NB4 (cell line): ENCODE results near the gene PIP4K2A.

Source experiments
- DNase-seq: peaks from one replicate; pipeline ENCODE4 v3.0.0; 2010; ENCODE audit warnings: low read depth
- H3K4me3 ChIP-seq: one replicate; pipeline ENCODE4 v1.5.1; 2011; ENCODE audit warnings: mild to moderate bottlenecking, low read depth, low read length, moderate library complexity
- CTCF ChIP-seq: IDR thresholded peaks from one replicate; pipeline ENCODE4 v1.5.1; 2012; ENCODE audit warnings: low read depth, low read length
- MAX ChIP-seq: IDR thresholded peaks from 2 replicates; pipeline ENCODE4 v1.6.1; 2011; ENCODE audit warnings: low read depth, low read length
- MYC ChIP-seq: IDR thresholded peaks from 2 replicates; pipeline ENCODE4 v1.6.1; 2011; ENCODE audit warnings: low read depth, low read length
- POLR2A ChIP-seq: IDR thresholded peaks from 2 replicates; pipeline ENCODE4 v1.6.1; 2011; ENCODE audit warnings: mild to moderate bottlenecking; ENCODE audit not compliant: insufficient read length; ENCODE audit errors: extremely low read depth

Gene PIP4K2A

GRCh38 chr10:22644222-22644621, 70.2 kb downstream of the PIP4K2A start:
- no peak for DNase-seq

GRCh38 chr10:22643775-22644174, 70.6 kb downstream of the PIP4K2A start:
- H3K4me3 ChIP-seq, result no peak overlapping the region
- no peak for TF ChIP-seq MAX
- no peak for TF ChIP-seq MYC
- TF ChIP-seq POLR2A, result no peak
- TF ChIP-seq CTCF, result no peak
- no peak for DNase-seq

More at GRCh38 chr10:22644222-22644621, 70.2 kb downstream of the PIP4K2A start:
- TF ChIP-seq MYC (no peak), CTCF (no peak), POLR2A (no peak), MAX (no peak)
- no peak overlapping the region for H3K4me3 ChIP-seq

- DNase-seq, result no peak
- H3K4me3 ChIP-seq, result no peak overlapping the region
- TF ChIP-seq CTCF, result no peak
- no peak for TF ChIP-seq MAX
- no peak for TF ChIP-seq POLR2A
- no peak for TF ChIP-seq MYC
Measured at GRCh38 chr10:22643116-22643515, 71.3 kb downstream of the PIP4K2A start.

- no peak overlapping the region for H3K4me3 ChIP-seq
- TF ChIP-seq MAX (no peak), POLR2A (no peak), MYC (no peak), CTCF (no peak)
- no peak for DNase-seq
Measured at GRCh38 chr10:22641743-22642142, 72.6 kb downstream of the PIP4K2A start.

- TF ChIP-seq MYC (no peak), POLR2A (no peak), MAX (no peak), CTCF (no peak)
- H3K4me3 ChIP-seq, result no peak overlapping the region
- no peak for DNase-seq
Measured at GRCh38 chr10:22640359-22640758, 74.0 kb downstream of the PIP4K2A start.

- H3K4me3 ChIP-seq, result no peak overlapping the region
- TF ChIP-seq MAX (no peak), MYC (no peak), POLR2A (no peak), CTCF (no peak)
Measured at GRCh38 chr10:22638863-22639262, 75.5 kb downstream of the PIP4K2A start.

More at GRCh38 chr10:22638863-22639262, 75.5 kb downstream of the PIP4K2A start:
- no peak for DNase-seq
